Left ventricle myocardium inferior (tissue), 1 donor: ENCODE results near the gene KCNG3. TPM values are rescaled to one million over a fixed set of nuclear protein-coding genes. Genes with fewer than 3 reads are reported as not detected.

Experiments
- DNase-seq: peaks from one replicate; pipeline ENCODE4 v3.0.0-alpha.2; 2020
- H3K27ac ChIP-seq: fragments of 200-600 bp; replicated peaks from 2 replicates; pipeline ENCODE4 v1.8.0; 2021
- H3K27me3 ChIP-seq: fragments of 200-600 bp; 2 replicates; pipeline ENCODE4 v1.8.0; 2021; ENCODE audit warnings: low read depth
- H3K36me3 ChIP-seq: fragments of 200-600 bp; 2 replicates; pipeline ENCODE4 v1.8.0; 2021
- H3K4me1 ChIP-seq: fragments of 200-600 bp; 2 replicates; pipeline ENCODE4 v1.8.0; 2021
- H3K4me3 ChIP-seq: fragments of 200-600 bp; 2 replicates; pipeline ENCODE4 v1.8.0; 2021; ENCODE audit warnings: mild to moderate bottlenecking, moderate library complexity
- H3K9me3 ChIP-seq: fragments of 200-600 bp; replicated peaks from 2 replicates; pipeline ENCODE4 v1.8.0; 2021
- intact Hi-C: fragments of 100-400 bp; cut with micrococcal nuclease; formaldehyde crosslinking; loops from one replicate; pipeline ENCODE4 v1.11.0; 2022
- total RNA-seq: library from RNA; stranded (reverse); fragmentation: NEBNext Ultra II Directional; extraction: Animal tissue kit (Norgen Biotek cat#: 25700); gene quantifications from one replicate; pipeline ENCODE4 v1.2.1, GENCODE V29; 2021
- TF ChIP-seq, protein P1 (sequence below): fragments of 200-600 bp; IDR thresholded peaks from 2 replicates; pipeline ENCODE4 v1.8.0; 2021; ENCODE audit warnings: antibody characterized with exemption, mild to moderate bottlenecking, borderline replicate concordance
- donor health status: DM: no; HTN: yes; CAD: no; lungs with severe emphysema.

Gene KCNG3
- total RNA-seq, 1 donor from 2014 or later = not detected

DNA sequence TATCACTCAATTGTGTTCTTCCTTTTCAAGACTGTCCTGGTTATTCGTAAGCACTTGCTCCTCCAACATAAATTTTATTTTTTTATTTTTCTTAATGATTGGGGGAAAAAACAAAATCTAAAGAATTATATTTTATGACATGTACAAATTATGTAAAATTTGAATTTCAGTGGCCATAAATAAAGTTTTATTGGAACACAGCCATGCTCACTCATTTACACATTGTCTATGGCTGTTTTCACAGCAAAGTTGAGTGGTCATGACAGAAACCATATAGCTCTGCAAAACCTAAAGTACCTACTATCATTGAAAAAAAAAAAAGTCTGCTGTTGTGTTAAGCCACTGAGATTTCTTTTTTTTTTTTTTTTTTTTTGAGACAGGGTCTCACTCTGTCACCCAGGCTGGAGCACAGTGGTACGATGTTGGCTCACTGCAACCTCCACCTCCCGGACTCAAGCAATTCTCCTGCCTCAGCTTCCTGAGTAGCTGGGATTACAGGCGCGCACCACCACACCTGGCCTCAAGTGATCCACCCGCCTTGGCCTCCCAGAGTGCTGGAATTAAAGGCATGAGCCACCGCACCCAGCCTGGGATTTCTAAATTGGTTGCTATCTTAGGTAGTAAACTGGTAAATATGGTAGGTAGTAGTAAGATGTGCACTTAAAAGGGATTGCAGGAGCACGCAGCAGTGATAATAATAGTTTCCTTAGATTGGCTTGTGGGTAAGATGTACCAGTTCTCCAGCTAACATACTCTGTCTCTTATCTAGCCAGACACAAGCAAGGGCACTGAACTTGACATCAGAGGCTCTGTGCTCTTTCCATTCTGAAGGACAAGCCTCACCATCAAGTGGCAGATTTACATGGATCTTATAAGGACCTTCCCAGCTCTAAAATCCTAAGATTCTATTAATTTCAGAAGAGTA is 44.4 kb downstream of the KCNG3 start:
- H3K36me3 ChIP-seq = no peaks in the 10 kb centered on the region
- H3K4me3 ChIP-seq = no peak overlapping the region
- H3K27ac ChIP-seq = no peak overlapping the region
- TF ChIP-seq, protein P1, sequence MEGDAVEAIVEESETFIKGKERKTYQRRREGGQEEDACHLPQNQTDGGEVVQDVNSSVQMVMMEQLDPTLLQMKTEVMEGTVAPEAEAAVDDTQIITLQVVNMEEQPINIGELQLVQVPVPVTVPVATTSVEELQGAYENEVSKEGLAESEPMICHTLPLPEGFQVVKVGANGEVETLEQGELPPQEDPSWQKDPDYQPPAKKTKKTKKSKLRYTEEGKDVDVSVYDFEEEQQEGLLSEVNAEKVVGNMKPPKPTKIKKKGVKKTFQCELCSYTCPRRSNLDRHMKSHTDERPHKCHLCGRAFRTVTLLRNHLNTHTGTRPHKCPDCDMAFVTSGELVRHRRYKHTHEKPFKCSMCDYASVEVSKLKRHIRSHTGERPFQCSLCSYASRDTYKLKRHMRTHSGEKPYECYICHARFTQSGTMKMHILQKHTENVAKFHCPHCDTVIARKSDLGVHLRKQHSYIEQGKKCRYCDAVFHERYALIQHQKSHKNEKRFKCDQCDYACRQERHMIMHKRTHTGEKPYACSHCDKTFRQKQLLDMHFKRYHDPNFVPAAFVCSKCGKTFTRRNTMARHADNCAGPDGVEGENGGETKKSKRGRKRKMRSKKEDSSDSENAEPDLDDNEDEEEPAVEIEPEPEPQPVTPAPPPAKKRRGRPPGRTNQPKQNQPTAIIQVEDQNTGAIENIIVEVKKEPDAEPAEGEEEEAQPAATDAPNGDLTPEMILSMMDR = no peak
- H3K27me3 ChIP-seq = peaks cover 8% of the 10 kb centered on the region
- no peaks in the 10 kb centered on the region for H3K4me1 ChIP-seq
- DNase-seq = no peak
- intact Hi-C loops = no loop called here
- H3K9me3 ChIP-seq = no peaks in the 10 kb centered on the region

DNA sequence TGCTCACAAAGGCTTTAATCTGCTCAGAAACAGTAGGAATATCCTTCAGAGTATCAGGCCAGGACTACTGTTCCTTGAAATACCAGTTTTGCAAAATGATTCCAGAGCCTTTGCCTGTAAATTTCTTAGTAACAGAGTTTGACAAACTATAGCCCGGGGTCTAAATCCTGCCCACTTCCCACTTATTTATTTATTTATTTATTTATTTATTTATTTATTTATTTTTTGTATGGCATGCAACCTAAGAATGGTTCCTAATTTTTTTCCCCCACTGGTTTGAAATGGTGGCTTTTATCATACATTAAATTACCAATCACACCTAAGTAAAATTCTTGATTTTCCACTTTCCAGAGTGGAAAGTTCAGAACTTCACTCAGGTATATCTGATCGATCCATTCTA is 45.6 kb downstream of the KCNG3 start:
- Histone ChIP-seq H3K4me1 (no peaks in the 10 kb centered on the region), H3K27ac (no peak overlapping the region), H3K4me3 (no peak overlapping the region), H3K9me3 (no peaks in the 10 kb centered on the region), H3K27me3 (peaks cover 8% of the 10 kb centered on the region), H3K36me3 (no peaks in the 10 kb centered on the region)
- DNase-seq = no peak
- TF ChIP-seq, protein P1 = no peak
- intact Hi-C loops = no loop called here

DNA sequence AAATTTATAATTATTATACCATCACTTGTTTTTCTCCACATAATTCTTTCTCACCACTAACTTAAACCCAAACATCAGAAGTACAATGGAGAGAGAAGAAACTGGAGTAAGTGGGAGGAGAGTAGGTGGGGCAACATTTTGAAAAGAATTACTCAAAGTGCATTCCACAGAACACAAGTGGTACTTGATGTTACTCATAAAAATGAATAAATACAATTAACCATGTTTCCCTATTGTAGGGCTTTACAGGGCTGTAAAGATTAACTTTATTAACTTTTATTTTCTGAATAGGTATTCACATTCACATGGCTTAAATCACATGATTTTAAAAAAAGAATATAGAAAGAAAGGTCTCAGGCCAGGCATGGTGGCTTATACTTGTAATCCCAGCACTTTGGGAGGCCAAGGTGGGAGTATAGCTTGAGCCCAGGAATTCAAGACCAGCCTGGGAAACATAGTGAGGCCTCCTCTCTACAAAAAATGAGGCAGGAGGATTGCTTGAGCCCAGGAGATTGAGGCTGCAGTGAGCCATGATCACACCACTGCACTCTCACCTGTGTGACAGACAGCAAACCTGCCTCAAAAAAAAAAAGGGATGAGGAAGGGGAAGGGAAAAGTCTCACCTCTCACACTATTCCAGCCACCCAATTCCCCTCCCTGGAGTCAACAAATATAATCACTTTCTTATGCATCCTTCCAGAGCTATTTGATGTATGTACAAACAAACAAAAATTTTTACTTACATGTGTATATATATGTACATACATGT is 47.1 kb downstream of the KCNG3 start:
- no peaks in the 10 kb centered on the region for H3K36me3 ChIP-seq
- no peaks in the 10 kb centered on the region for H3K4me1 ChIP-seq
- H3K9me3 ChIP-seq = no peaks in the 10 kb centered on the region
- TF ChIP-seq, protein P1 = no peak
- no peak for DNase-seq
- intact Hi-C loops = no loop called here
- H3K27ac ChIP-seq = no peak overlapping the region
- no peak overlapping the region for H3K4me3 ChIP-seq
- H3K27me3 ChIP-seq = peaks cover 10% of the 10 kb centered on the region

DNA sequence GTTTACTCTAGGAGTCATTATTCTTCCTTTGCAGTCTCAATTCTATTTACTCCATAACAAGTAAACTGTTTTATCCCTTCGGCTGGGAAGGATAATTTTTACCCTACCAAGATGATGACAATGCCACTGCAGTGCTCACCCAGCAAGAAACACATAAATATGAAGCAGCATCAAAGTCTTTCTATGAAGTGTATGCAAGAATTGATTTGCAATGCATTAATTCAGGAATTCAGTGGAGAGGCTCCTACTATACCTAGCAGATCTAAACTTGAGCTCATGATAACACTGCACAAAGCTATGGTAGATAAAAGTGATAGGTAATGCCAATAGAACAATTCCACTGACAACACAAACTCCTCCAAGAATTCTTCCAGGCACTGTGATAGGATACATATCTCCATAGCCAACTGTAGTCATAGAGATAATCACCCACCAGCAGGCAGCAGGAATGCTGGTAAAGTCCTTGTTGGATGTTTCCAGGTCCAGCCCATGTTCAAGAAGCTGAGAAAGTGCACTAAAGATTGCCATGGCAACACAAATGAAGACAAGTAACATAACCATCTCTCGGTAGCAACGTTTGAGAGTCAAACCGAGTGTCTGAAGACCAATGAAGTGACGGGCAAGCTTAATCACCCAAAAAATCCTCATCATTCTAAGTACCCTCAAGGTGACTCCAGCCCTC is 49.9 kb downstream of the KCNG3 start:
- H3K27me3 ChIP-seq = peaks cover 10% of the 10 kb centered on the region
- H3K4me1 ChIP-seq = no peaks in the 10 kb centered on the region
- intact Hi-C loops = no loop called here
- H3K27ac ChIP-seq = no peak overlapping the region
- no peak overlapping the region for H3K4me3 ChIP-seq
- DNase-seq = no peak
- no peaks in the 10 kb centered on the region for H3K36me3 ChIP-seq
- no peaks in the 10 kb centered on the region for H3K9me3 ChIP-seq
- TF ChIP-seq, protein P1 = no peak

DNA sequence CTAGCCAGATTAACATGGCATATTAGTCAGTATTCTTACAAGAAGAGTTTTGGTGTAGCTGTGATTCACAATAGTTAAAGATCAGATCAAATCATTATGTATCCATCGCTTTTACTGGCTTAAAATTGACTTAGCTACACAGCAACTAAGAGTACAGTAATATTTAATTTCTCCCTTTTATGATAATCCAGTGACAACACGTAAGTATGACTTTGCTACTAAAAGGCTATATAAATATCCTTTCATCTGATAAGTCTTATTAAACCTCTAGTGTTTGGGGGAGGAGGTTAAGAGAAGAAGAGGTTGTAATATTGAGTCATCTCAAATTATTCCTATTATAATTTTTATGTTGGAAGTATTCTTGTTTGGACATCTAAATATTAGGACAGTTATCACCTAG is 51.0 kb downstream of the KCNG3 start:
- peaks cover 10% of the 10 kb centered on the region for H3K27me3 ChIP-seq
- H3K27ac ChIP-seq = no peak overlapping the region
- H3K4me3 ChIP-seq = no peak overlapping the region
- TF ChIP-seq, protein P1 = no peak
- intact Hi-C loops = no loop called here
- DNase-seq = no peak
- no peaks in the 10 kb centered on the region for H3K4me1 ChIP-seq
- no peaks in the 10 kb centered on the region for H3K9me3 ChIP-seq
- H3K36me3 ChIP-seq = no peaks in the 10 kb centered on the region
